T-helper 1 cell treated with Interleukin-12 subunit alpha and Interleukin-12 subunit beta and Interleukin-4 antibody, amounts not matched to agents 30 ng/mL and 1 ng/mL, for 36 hours (primary cell): ENCODE measurements around the gene TMEM106A. TPM values are rescaled to one million over a fixed set of nuclear protein-coding genes. Genes with fewer than 3 reads are reported as not detected.
"Not testable (repeated sequence)": the region's sequence is repeated elsewhere in the genome, so short reads cannot be mapped to it uniquely, and the experiment has no call there.

Experiments used
- intact Hi-C: fragments of 100-400 bp; cut with micrococcal nuclease; formaldehyde crosslinking; loops from one replicate; pipeline ENCODE4 v1.15.1; 2024
- total RNA-seq: library from RNA; stranded (reverse); gene quantifications from 2 replicates; pipeline ENCODE4 v1.2.3, GENCODE V29; 2022

The TMEM106A gene
- total RNA-seq = 18.0 and 20.6 TPM in 2 replicates

- intact Hi-C loops = loop anchor here (1.0 kb wide), 6 partner anchors 40 to 272 kb away; partner anchors contain the start of genes BRCA1, DHX8, NBR1 and RPL27
Observed at GRCh38 chr17:43211480-43212402, at the start of gene TMEM106A. TSS of gene TMEM106A (plus strand) at chr17:43211875. CDS start at chr17:43213042, 1,167 bp downstream.

DNA sequence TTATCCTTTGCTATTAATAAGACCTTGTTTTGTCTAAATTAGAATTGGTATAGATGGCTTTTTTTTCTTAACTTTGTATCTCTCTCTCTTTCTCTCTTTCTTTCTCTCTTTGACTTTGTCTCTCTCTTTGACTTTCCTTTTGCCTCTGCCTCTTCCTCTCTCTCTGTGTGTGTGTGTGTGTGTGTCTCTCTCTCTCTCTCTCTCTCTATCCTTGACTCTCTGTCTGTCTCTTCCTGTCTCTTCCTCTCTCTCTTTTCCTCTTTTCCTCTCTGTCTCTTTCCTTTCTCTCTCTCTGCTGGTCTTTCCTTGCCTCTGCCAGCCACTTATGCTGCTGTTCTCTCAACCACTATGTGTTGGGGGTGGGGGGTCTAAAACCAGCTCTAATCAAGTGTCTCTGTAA, 45.7 kb upstream of the TMEM106A start:
- intact Hi-C loops = not testable (repeated sequence)

DNA sequence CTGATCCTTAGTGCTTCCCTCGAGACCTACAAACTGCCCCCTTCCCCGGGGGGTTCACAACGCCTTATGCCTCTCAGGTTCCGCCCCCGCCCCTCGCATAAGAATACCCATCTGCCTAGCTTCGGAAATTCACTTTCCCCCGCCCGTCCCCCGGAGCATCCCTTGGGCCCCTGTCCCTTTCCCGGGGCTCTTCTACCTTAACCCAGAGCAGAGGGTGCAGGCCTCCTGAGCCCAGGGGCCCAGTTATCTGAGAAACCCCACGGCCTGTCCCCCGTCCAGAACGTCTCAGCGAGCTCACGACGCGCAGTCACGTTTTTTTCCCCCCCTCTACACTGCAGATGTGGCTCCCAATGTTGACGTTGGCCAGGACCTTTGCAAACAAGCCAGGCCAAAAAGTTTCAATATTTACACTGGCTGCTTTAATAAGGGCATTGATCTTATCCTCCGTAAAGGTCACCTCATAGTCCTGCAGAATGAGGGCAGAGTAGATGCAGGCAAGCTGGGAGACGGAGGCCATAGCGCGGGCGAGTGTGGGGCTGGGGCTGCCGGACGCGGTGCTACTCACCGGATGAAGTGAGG, 42.0 kb upstream of the TMEM106A start:
- intact Hi-C loops = loop anchor here (1.0 to 5.0 kb wide), 11 partner anchors 44 to 903 kb away; partner anchors contain the start of genes BRCA1, DHX8, G6PC3 and IFI35

GRCh38 chr17:43170140-43170765, 41.4 kb upstream of the TMEM106A start:
- intact Hi-C loops = loop anchor here (1.0 to 5.0 kb wide), 11 partner anchors 45 to 902 kb away; partner anchors contain the start of genes BRCA1, DHX8, G6PC3 and IFI35

DNA sequence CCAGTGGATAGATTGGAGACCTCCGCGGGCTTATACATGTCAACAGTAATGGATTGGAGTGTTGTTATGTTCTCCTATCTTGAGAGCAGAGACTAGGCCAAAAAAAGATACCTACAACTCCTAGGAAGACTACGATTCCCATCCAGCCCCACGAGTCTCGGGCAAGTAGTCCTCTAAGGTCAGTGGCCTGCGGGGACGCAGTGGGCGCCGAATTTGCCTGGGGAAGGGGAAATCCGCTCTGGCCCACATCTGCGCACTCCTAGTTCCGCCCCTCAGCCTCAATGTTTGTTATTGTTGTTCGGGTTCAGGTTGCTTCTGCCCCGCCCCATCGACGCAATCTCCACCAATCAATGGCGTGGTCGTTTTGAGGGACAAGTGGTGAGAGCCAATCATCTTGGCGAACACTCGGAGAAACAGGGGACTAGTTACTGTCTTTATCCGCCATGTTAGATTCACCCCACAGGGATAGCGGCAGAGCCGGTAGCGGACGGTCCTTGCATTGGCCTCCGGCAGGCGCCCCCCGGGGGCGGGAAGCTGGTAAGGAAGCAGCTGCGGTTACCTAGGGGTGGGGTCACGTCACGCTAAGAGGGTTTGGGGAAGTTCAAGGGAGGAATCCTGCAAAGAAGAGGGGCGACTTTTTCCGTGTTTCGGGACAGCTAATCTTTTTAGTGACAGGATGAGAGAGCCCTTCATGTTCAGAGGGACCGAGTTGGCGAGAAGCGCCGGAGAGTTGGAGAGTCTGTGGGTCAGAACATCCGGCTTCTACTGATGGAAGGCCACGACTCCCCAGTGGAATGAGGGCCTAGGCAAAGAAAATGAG, 40.7 kb upstream of the TMEM106A start, which contains the start of gene NBR1:
NBR1 (plus strand) TSS at position 449 of the 820 bp plus-strand sequence. CDS start 4,586 bp downstream, outside the sequence.
- intact Hi-C loops = loop anchor here (1.0 to 5.0 kb wide), 14 partner anchors 40 to 901 kb away; partner anchors contain the start of genes BRCA1, DHX8, G6PC3 and IFI35

DNA sequence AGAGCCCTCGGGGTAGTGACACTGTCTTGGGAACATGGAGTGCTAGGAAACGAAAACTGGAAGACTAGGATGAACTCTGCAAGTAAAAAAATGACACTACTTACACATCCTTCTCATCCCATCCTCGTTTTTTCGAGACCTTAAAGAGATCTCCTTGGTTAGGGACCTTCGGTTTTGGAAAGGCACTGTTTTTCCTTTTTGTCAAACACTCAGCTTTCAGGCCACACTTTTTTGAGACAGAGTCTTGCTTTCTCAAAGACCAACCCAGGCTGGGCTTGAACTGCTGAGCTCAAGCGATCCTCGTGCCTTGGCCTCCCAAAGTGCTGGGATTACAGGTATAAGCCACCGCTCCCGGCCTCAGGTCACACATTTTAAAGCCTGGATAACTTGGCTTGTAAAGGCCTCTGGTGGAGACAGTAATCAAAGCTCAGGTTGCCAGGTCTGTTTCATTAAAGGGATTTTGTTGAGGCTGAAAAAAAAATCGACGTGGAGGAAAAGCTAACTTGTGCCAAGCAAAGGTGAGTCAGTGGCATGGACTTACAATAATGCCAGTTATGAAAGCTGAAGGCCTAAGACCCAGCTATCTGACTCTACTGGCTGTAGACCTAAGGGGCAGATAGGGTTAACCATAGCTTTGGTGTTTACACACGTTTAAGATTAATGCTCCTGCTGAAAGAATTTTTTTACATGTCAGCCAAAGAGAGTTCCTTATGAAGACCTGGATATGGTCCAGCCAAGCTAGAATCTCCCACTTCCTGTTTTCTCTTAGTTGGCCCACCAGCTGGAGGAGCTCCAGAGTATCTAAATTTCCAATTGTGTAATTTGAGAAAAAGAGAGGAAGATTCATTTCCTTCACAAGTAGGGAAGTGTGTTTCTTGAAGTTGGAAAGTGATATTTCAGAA, 39.8 kb upstream of the TMEM106A start:
- intact Hi-C loops = loop anchor here (1.0 to 5.0 kb wide), 8 partner anchors 39 to 900 kb away; partner anchors contain the start of genes G6PC3, PSME3, PTGES3L and RETREG3

DNA sequence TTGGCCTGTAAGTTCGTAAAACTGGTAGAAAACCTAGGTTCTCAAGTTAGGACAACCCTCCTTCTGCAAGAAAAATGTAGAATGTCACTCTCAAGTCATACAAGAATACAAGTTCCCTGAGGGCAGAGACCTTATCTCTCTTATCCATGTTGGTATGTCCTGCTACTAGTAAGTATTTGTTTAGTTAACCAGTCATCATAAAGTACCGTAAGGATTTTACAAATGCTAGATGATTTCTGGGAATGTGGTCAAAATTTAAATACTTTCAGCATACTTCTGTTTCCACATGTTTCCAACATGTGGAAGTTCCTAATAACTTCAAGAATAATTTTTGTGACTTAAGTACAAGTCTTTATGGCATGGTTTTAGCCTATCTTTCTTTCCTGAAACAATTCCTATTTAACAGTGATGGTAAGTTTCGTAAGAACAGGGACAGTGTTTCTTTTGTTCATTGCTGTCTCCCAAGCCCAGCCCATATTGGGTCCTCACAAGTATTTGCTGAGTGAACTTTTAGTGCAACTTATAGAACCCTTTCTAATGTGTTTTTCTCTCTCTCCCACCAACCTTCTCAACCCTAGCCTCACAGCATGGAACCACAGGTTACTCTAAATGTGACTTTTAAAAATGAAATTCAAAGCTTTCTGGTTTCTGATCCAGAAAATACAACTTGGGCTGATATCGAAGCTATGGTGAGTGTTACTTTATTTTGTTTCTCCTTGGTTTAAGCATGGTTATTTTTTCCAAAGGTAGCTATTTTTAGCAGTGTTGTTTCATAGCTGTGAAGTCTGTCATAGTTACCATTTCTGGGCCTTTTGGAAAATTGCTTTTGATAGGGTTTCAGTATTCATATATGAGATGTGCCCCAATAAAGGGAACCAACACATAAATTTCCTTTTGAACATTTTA, 36.2 kb upstream of the TMEM106A start:
- intact Hi-C loops = no loop called here

DNA sequence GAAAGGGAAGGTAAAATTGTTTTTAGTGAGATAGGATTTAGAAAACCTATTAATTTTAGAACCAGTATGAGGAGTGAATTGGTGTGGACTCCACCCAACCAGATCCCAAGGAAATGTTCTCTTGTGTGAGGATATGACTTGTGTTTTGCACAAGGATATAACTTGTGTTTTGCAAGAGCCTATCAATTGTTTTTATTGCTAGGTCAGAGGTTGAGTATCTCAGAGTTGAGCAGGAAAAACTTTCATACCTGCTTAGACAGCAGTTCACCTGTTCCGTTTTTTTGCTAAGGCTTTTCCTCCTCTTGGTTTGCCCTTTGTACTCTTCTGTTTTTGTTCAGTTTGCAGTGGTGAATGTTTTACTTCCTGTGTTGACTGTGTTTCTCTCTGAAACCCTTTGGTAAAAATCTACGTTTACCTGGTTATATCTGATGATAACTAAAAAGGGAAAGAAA, 35.5 kb upstream of the TMEM106A start:
- intact Hi-C loops = no loop called here

GRCh38 chr17:43183921-43184320, 27.8 kb upstream of the TMEM106A start:
- intact Hi-C loops = no loop called here

DNA sequence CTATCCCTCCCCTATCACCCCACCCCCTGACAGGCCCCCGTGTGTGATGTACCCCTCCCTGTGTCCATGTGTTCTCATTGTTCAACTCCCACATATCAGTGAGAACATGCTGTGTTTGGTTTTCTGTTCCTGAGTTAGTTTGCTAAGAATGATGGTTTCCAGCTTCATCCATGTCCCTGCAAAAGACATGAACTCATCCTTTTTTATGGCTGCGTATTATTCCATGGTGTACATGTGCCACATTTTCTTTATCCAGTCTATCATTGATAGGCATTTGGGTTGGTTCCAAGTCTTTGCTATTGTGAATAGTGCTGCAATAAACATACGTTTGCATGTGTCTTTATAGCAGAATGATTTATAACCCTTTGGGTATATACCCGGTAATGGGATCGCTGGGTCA, 25.0 kb upstream of the TMEM106A start:
- intact Hi-C loops = not testable (repeated sequence)

DNA sequence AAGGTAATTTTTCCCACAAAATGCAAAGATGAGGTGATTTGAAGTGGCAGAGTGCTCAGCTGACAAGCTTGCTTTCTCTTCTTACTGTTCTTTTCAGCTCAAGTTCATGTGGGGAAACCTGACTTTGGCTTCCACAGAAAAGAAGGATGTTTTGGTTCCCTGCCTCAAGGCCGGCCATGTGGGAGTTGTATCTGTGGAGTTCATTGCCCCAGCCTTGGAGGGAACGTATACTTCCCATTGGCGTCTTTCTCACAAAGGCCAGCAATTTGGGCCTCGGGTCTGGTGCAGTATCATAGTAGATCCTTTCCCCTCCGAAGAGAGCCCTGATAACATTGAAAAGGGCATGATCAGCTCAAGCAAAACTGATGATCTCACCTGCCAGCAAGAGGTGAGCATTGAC, 18.4 kb upstream of the TMEM106A start:
- intact Hi-C loops = no loop called here

GRCh38 chr17:43199633-43200032, 12.0 kb upstream of the TMEM106A start:
- intact Hi-C loops = no loop called here

- intact Hi-C loops = no loop called here
Observed at GRCh38 chr17:43200127-43200526, 11.5 kb upstream of the TMEM106A start.

DNA sequence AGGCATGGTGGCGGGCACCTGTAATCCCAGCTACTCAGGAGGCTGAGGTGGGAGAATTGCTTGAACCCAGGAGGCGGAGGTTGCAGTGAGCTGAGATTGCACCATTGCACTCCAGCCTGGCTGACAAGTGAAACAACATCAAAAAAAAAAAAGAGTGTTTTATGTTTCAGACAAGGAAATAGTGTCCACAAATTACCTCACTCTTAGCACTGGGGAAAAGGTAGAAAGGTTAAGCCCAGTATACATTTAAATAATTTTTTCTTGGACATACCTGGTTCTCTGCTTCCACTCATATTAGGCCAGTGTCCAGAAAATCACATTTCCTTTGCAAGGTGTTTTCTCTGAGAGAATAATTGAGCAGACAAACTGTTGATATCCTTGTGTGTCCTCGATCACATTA, 8.7 kb upstream of the TMEM106A start:
- intact Hi-C loops = not testable (repeated sequence)

- intact Hi-C loops = no loop called here
Observed at GRCh38 chr17:43210576-43210975, 1.1 kb upstream of the TMEM106A start.

- intact Hi-C loops = loop anchor here (1.0 kb wide), 6 partner anchors 40 to 272 kb away; partner anchors contain the start of genes BRCA1, DHX8, NBR1 and RPL27
Observed at GRCh38 chr17:43211123-43211479, 574 bp upstream of the TMEM106A start.

DNA sequence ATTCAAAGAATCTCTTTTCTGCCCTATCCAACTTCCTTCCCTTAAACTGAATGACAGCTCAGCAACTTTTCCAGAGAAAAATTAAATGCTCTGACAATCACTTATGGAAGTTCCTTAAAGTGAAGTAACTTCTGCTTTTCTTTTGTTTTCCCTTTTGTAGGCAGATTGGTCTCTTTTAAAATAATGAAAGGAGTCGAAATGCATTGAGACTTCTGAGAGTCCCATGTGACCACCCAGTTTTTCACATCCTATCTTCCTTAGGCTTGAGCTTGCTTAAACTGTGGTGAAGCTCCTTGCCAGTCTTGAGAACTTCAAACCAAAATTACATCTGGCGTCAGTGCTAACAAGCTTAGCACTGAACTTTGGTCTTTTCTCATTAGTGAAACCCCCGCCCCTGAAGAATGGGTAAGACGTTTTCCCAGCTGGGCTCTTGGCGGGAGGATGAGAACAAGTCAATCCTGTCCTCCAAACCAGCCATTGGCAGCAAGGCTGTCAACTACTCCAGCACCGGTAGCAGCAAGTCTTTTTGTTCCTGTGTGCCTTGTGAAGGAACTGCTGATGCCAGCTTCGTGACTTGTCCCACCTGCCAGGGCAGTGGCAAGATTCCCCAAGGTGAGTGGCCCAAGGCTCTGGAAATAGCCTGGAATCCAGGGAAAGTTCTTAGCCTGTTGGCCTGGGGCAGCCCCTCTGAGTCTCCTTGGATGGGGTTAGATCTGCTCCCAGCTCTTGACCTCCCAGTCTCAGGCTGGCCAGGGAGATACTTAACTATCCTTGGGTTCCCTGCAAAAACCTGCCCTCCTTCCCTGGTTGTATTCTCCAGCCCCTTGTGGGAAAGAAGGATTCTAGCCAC, 1.2 kb downstream of the TMEM106A start:
- intact Hi-C loops = no loop called here
